Amygdala (tissue), 56 donors: ENCODE data around the gene KRTAP5-6.

Source experiments
- DNase-seq, 56 donors: peaks; one replicate each; lab custom pipeline; 2025; lab: John Stamatoyannopoulos, UW

The KRTAP5-6 gene

GRCh38 chr11:1729692-1730011, 32.7 kb downstream of the KRTAP5-6 start:
- no peak for DNase-seq

GRCh38 chr11:1730059-1730629, 33.1 kb downstream of the KRTAP5-6 start:
- DNase-seq, result no peak

GRCh38 chr11:1731451-1732059, 34.6 kb downstream of the KRTAP5-6 start:
- no peak for DNase-seq

- no peak for DNase-seq
Measured at GRCh38 chr11:1732418-1733008, 35.5 kb downstream of the KRTAP5-6 start.

DNA sequence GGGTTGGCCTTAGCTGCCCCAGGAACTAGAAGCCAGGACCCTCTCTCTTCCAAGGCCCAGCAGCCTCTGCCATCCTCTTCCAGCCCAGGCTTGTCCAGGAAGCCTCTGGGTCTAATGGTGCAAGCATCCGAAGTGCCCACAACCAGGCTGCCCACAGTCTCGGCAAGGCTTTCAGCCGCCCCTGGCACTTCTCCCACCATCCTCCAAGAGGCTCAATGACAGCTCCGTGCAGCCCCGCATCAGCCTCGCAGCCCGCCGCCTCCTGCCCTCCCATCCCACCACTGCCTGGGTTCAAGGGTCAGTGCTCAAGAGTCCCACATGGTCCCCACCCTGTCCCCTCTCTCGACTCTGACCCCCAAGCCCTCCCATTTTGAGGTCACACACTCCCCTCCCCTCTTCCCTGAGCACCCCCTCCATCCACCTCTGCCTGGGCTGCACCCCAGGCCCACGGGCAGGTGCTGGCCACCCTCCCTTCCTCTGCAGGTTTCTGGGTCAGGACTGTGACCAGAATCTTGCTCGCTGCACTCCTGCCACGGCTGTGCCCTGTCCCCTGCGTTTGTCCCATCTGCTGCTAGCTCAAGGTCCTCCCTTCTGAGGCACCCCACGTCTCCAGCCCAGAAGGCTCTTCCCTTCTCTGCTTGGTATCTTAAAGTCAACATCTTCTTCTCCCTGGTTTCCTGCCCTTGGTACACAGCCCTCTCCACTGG, 36.2 kb downstream of the KRTAP5-6 start:
- DNase-seq, result no peak

DNA sequence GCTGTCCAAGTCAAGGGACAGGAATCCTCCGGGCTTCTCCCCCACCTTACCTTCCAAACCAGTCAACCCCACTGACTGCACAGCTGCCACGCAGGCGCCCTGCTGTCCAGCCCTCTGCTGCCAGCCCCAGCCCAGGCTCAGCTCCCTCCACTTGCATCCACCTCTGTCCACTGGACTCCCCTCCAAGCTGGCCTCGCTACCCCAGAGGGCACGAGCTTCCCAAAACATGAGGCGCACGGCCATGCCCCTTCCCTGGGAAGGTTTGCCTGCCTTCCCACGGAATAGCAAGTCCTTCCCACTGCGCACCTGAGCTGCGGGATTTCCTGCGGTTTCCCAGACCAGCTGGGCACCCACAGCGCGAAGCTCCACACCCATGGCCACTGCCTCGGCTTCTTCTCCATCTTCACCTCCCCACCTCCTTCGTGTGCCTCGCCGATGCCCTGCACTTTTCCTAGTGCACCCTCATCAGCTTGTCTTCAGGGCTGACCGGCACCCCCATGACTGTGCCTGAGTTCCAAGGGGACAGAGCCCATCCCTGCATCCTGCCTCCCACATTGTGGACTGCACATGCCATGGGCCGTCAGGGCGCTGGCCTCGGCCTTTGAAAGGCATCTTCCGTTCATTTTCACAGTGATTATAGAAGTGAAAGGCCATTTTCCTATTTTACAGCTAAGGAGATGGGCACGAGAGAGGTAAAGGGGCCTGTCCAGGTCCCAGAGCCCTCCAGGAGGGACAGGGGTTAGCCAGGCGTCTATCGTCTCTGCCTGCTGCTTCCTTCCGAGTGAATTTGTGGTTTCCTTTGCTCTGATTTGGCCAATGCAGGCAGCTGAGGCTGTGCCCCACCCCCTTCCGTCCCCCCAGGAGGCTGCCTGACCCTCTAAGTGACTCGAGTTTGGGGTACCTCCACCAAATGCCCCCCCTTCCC, 37.0 kb downstream of the KRTAP5-6 start:
- no peak for DNase-seq

DNA sequence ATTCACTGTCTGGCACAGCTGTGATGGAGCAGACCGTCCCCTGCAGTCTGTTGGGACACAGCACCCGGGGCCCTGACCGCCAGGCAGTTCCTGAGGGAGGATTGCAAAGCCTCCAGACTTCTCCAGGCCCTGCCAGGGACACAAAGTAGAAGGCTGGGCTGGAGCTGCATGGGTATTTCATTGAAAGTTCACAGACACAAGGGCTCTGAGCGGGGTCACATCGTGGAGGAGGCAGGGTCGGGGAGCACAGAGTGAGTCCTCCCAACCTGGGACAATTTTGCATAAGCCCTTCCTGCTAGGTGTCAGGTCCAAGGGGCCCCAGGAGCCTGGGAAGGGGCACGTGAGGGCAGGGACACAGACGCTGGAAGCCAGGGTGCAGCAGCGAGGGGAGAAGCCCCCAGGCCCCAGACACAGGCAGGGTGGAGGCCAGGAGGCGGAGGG, 37.7 kb downstream of the KRTAP5-6 start:
- no peak for DNase-seq

DNA sequence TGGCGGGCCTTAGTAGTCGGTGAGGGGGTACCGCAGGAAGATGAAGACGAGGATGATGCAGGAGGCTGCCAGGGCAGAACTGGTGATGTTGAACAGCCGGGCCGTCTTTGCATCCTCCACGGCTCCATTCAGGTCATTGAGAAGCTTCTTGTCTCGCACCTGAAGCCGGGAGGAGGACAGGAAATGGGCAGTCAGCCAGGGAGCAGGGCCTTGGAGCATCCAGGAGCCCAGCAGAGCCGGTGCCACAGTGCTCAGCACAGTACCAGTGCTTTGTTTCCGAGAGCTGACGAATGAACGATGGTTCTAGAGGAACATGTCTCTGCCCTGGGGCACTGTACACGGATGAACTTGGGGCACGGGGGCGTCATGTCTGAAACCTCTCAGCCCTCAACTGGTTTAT, 38.3 kb downstream of the KRTAP5-6 start:
- DNase-seq, result no peak

GRCh38 chr11:1736447-1736992, 39.5 kb downstream of the KRTAP5-6 start:
- no peak for DNase-seq

GRCh38 chr11:1737080-1737757, 40.2 kb downstream of the KRTAP5-6 start:
- no peak for DNase-seq

DNA sequence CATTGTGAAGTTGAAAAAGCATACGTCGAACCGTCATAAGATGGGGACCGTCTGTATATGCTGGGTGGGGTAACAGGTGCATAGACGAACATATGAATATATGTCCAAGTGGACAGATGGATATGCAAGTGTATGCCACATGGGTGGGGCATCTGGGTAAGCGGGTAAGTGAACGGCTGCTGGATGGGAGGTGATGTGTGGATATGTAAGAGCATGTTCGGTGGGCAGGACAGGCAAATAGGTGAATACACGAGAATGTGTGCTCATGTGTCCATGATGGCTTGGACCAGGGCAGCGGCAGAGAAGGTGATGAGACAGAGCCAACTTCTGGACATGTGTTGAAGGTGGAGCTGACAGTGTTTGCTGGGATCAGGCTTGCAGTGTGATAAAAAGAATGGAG, 41.4 kb downstream of the KRTAP5-6 start:
- DNase-seq, result no peak

GRCh38 chr11:1739576-1739975, 42.6 kb downstream of the KRTAP5-6 start:
- DNase-seq, result no peak

DNA sequence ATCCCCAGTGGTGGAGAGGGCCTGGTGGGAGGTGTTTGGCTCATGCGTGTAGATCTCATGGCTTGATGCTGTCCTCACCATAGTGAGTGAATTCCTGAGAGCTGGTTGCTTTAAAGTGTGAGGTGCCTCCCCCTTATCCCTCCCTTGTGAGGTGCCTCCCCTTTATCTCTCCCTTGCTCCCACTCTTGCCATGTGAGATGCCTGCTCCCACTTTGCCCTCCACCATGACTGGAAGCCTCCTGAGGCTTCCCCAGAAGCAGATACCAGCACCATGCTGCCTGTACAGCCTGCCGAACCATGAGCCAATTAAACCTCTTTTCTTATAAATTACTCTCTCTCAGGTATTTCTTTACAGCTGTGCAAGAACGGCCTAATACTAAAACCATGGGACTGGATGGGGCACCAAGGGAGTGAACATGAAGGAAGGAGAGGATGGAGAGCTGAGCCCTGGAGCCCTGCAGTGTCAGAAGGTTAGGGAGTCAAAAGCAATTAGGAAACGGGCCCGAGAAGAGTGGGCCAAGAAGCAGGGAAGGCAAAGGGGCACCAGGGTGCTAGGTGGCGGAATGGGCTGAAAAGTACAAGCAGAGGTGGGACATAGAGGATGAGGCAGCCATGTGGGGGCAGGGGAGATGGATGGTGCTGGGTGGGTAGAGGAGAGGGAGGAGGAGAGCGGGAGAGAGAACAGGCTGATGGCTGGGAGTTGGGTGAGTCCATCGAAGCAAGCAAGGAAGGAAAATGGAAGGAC, 44.0 kb downstream of the KRTAP5-6 start:
- no peak for DNase-seq

- no peak for DNase-seq
Measured at GRCh38 chr11:1741741-1742140, 44.7 kb downstream of the KRTAP5-6 start.

- DNase-seq, result no peak
Measured at GRCh38 chr11:1742371-1742770, 45.4 kb downstream of the KRTAP5-6 start.

DNA sequence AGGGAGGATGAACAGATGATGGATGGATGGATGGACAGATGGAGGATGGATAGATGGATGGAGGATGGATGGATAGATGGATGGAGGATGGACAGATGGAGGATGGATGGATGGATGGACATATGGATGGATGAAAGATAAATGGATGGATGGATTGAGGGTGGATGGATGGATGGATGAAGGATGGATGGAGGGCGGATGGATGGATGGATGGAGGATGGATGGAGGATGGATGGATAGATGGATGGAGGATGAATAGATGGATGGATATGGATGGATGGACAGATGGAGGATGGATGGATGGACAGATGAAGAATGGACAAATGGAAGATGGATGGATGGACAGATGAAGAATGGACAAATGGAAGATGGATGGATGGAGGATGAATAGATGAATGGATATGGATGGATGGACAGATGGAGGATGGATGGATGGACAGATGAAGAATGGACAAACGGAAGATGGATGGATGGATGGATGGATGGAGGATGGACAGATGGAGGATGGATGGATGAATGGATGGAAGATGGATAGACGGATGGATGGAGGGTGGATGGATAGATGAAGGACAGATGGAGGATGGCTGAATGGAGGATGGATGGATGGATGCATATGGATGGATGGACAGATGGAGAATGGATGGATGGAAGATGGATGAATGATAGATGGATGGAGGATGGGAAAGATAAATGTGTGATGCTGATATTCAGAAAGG, 46.0 kb downstream of the KRTAP5-6 start:
- no peak for DNase-seq

GRCh38 chr11:1743585-1744136, 46.7 kb downstream of the KRTAP5-6 start:
- no peak for DNase-seq
